Activated CD8-positive, alpha-beta memory T cell treated with anti-CD3 and anti-CD28 coated beads, Interleukin-2, amount 50 U/mL, for 24 hours (primary cell): Measurements from ENCODE around the gene TBL1XR1.

Experiments used
- DNase-seq: peaks from one replicate; pipeline ENCODE4 v3.0.0-alpha.2; 2020; ENCODE audit errors: extremely low read depth

The TBL1XR1 gene

GRCh38 chr3:177065285-177066033 lies 131.8 kb downstream of the TBL1XR1 start:
- DNase-seq = no peak

- DNase-seq = no peak
Observed at GRCh38 chr3:177062052-177062732, 135.1 kb downstream of the TBL1XR1 start.

DNA sequence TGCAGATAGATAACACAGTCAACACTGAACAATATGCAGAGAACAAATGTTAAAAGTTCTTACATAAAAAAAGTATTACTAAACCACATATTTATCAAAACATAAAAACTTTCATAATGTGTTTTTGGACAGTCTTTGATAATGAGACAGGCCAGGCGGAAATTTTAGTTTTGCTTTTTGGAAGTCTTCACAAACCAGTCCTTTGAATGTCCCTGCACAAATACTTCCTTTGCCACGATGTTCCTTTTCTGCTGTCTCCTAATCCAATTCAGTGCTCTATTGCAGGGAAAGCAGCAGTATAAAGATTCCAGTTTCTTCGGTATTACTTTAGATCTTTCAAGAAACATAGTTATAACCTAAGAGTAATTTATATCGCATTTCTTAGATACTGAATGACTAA lies 135.9 kb downstream of the TBL1XR1 start:
- no peak for DNase-seq

DNA sequence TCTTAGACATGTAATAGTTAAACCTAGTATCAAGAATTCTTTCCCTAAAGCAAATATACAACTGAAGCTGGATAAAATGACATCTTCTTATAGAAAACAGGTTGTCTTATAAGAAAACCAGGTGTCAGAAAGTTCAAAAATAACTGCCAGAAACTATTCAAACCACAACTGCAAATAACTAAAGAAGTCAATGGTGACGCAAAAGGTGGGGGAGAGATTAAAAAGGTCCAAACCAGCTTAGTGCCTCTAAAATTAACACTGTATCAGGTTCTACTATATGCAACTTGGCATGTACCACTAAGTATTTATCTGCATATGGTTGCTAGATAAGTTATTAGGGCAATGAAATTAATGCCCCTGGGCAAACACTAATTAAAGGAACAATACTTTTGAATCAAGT lies 136.8 kb downstream of the TBL1XR1 start:
- DNase-seq = no peak

DNA sequence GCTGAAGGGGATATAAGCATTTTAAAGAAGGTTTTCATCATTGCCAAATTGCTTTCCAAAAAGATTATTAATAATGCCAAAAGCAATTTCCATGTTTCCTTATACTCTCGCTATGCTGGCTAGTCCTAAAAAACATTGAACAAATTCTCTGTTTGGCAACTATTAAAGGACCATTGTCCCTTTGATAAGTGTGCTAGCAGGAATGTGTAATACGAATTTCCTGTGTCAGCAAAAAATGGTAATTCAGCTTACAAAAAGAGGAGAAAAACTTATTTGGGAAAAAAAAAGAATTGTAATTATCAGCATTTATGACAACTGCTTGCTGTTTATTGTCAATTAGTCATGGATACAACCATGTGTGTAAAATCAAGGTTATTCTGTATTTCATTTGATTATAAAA lies 138.6 kb downstream of the TBL1XR1 start:
- DNase-seq = no peak

- no peak for DNase-seq
Observed at GRCh38 chr3:177057768-177058167, 139.5 kb downstream of the TBL1XR1 start.

GRCh38 chr3:177056927-177057326 lies 140.4 kb downstream of the TBL1XR1 start:
- DNase-seq = no peak

- DNase-seq = no peak
Observed at GRCh38 chr3:177055605-177056571, 141.4 kb downstream of the TBL1XR1 start.

GRCh38 chr3:177053107-177053506 lies 144.2 kb downstream of the TBL1XR1 start:
- DNase-seq = no peak

GRCh38 chr3:177051411-177051810 lies 145.9 kb downstream of the TBL1XR1 start:
- DNase-seq = no peak

DNA sequence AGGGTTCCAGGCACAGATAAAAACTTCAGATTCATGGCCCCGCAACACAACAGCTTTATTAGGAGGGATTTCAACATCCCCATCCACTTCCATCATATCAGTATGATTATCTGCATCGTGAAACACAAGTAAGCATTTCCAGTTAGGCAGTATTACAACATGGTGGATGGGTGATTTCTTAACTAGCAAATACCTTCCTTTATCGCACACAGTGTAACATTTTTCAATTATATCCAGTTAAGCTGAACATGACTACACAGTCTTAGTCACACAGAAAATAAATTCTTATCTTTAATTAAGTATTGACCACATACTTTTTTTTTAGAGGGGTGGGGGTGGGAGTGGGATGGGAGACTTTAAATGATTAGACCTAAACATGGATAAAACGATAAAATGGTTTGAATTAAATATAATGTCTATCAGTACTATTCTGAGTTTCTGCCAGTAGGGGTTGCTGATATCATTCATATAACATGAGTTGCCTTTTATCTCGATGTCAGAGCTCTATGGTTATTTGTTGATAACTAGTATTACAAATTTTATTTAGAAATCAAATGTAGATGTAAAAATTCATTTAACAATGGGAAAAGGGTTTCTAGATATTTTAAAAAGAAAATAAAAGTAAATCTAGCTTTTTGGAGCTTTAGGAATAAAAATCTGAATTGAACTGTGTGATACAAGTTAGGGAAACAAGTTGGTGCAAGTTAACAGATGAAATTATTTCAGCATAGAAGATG lies 146.6 kb downstream of the TBL1XR1 start:
- no peak for DNase-seq

DNA sequence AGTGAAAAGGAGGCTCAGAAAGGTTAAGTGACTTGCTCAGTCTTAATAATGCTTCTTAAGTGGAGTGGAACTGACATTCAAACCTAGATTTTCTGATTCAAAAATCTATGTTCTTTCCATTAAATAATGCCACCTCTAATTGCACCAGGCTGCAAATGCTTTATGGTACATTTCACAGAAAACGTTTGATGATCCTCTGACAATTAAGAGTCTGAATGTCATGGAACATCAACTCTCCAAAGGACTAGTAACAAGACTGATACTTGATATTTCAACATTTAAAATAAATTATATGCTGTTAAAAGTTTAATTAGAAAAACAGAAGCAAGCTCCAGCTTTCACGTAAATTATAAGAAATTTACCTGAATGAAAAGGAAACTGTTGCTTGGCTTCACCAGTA lies 151.5 kb downstream of the TBL1XR1 start:
- DNase-seq = no peak

DNA sequence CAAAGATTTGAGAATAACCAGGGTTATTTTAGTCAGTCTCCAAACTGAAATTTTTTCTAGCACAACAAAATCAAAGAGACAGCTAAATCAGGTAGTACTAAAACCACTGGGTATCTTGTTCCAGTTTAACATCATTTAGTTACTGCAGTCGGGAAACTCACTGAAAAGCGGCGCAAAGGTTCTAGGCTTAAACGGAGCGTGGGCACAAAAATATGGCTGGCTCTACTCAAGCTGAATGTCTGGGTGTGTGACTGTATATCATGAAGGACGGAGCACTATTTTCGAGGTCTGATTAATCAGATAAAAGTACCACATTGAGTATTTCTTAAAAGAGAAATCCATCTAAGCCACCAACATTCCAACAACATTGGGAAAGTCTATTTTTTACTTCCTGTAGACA lies 152.1 kb downstream of the TBL1XR1 start:
- no peak for DNase-seq

DNA sequence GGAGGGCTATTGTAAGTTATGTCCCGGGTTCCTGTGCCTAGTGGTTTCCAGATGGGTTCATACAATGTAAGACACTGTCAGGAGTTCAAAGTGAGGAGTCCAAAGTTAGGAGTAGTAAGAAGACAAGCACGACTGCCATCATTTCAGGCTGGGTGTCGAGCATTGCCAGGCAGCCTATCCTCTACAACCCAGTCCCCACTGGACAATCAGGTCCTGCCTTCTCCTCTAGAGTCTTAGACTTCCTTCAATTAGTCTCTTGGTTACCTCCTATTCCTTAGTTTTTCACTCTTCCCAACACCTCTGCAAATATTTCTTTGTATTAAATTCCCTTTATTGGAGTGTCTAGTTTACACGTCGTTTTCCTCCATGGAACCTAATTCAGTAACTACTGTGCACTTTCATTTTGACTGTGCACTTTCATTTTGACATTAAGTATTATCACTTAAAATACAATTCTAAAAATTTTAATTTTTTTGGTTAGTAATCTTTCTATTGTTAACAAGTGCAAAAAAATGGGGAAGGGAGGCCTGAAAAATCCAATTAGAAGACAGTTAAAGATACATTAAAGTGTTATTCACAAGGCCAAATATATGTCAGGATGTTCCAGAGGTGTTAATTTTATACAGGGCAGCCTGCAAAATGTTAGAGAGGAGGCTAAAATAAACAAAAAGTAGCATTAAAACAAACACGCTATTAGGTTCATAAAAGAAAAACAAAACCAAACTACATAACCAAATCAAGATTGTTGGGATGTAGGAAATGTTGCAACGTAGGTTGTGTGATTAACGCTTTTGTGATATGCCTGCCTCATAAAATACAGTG lies 155.3 kb downstream of the TBL1XR1 start:
- DNase-seq = no peak

- no peak for DNase-seq
Observed at GRCh38 chr3:177041021-177041729, 156.1 kb downstream of the TBL1XR1 start.

GRCh38 chr3:177039490-177040274 lies 157.6 kb downstream of the TBL1XR1 start:
- no peak for DNase-seq

DNA sequence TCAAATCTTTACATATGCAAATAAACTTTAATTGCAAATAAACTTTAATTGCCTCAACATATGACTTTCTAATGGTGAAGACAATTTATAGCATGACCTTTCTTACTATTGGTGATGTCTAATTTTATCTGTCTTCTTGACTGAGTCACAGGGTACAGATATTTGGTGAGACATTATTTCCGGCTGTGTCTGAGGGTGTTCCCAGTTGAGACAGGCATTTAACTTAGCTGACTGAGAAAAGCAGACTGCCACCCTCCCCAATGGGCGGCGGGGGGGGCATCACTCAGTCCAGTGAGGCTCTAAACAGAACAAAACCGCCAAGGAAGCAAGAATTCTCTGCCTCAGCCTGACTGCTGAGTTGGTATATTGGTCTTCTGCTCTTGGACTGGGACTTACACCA lies 160.0 kb downstream of the TBL1XR1 start:
- no peak for DNase-seq

DNA sequence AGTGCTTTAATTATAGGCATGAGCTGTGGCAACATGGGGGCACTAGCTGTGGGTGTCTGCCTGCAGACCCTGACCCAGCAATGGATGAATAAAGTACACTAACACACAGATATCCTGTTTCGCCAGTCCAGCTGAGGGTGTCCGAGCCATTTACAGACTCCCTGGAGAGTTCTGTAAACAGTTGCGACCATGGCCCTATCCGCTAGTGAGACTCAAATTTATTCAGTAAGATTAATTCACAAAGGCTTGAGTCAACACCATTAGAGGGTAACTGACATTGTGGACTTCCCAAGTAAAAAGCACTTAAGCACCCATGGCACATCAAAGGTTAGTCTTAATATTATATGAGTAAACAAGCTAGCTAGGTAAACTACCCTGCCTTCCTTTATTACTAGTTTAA lies 161.6 kb downstream of the TBL1XR1 start:
- DNase-seq = no peak

- no peak for DNase-seq
Observed at GRCh38 chr3:177034832-177035475, 162.3 kb downstream of the TBL1XR1 start.
